CD14-positive monocyte (primary cell): Measurements from ENCODE around the gene RAPGEFL1. TPM values are rescaled to one million over a fixed set of nuclear protein-coding genes. Genes with fewer than 3 reads are reported as not detected.
A peak's percentile ranks its signal among the peaks of the same experiment; 100 is the strongest.

Source experiments
- DNase-seq, 3 donors: peaks; one replicate each; pipeline ENCODE4 v3.0.0-alpha.2; 2011 to 2022
- H2AFZ ChIP-seq: 2 replicates; pipeline ENCODE4 v1.6.0; 2012; ENCODE audit warnings: mild to moderate bottlenecking, low read depth, low read length, inconsistent platforms; ENCODE audit not compliant: insufficient read depth, poor library complexity, severe bottlenecking
- H3K27ac ChIP-seq, 2 donors: 1 replicate in 1 of 2; 2 replicates in 1 of 2; pipeline ENCODE4 v1.5.1; 2012 to 2013; ENCODE audit warnings: low read length in 2 of 2, control low read depth in 1 of 2, inconsistent platforms in 1 of 2, low read depth in 1 of 2, mild to moderate bottlenecking in 1 of 2
- H3K27me3 ChIP-seq, 2 donors: one replicate each; pipeline versions ENCODE4 v1.6.0 to v1.6.1; 2011 to 2013; ENCODE audit warnings: low read length in 2 of 2; ENCODE audit not compliant: control insufficient read depth in 2 of 2, insufficient read depth in 2 of 2
- H3K36me3 ChIP-seq, 2 donors: replicated peaks in 1 of 2; 1 replicate in 1 of 2; 2 replicates in 1 of 2; pipeline versions ENCODE4 v1.5.1 to v1.6.1; 2012 to 2013; ENCODE audit warnings: low read length in 2 of 2, control low read depth in 1 of 2, inconsistent platforms in 1 of 2, mild to moderate bottlenecking in 1 of 2; ENCODE audit not compliant: insufficient read depth in 2 of 2, control insufficient read depth in 1 of 2
- H3K4me1 ChIP-seq, 2 donors: 1 replicate in 1 of 2; 2 replicates in 1 of 2; pipeline versions ENCODE4 v1.5.1 to v1.6.1; 2012 to 2013; ENCODE audit warnings: low read length in 2 of 2, control low read depth in 1 of 2, inconsistent platforms in 1 of 2, mild to moderate bottlenecking in 1 of 2, moderate library complexity in 1 of 2; ENCODE audit not compliant: insufficient read depth in 2 of 2, control insufficient read depth in 1 of 2
- H3K4me2 ChIP-seq: replicated peaks from 2 replicates; pipeline ENCODE3; 2012; ENCODE audit warnings: low read length, moderate library complexity, mild to moderate bottlenecking; ENCODE audit not compliant: poor library complexity, severe bottlenecking; ENCODE audit errors: extremely low read depth
- H3K4me3 ChIP-seq, 3 experiments: fragments of 200-600 bp in 1 of 3; sonication (generic) in 1 of 3; replicated peaks in 1 of 3; 1 replicate in 2 of 3; 2 replicates in 1 of 3; pipeline ENCODE4 v1.5.1; 2011 to 2013; ENCODE audit warnings: low read length in 3 of 3, mild to moderate bottlenecking in 3 of 3, control low read depth in 2 of 3, low read depth in 2 of 3, inconsistent platforms in 1 of 3, moderate library complexity in 1 of 3
- H3K79me2 ChIP-seq: 2 replicates; pipeline ENCODE4 v1.6.0; 2012; ENCODE audit warnings: mild to moderate bottlenecking, control low read depth, inconsistent platforms, low read length, moderate library complexity; ENCODE audit not compliant: insufficient read depth
- H3K9ac ChIP-seq: 2 replicates; pipeline ENCODE4 v1.6.0; 2017; ENCODE audit warnings: low read length, mild to moderate bottlenecking; ENCODE audit not compliant: insufficient read depth, poor library complexity, severe bottlenecking
- H3K9me3 ChIP-seq, 2 donors: replicated peaks in 1 of 2; 1 replicate in 1 of 2; 2 replicates in 1 of 2; pipeline versions ENCODE4 v1.5.1 to v1.6.1; 2012 to 2013; ENCODE audit warnings: low read length in 2 of 2, control low read depth in 1 of 2; ENCODE audit not compliant: control insufficient read depth in 1 of 2, insufficient read depth in 1 of 2
- H4K20me1 ChIP-seq: 2 replicates; pipeline ENCODE4 v1.6.0; 2012; ENCODE audit warnings: mild to moderate bottlenecking, low read length, control low read depth, moderate library complexity; ENCODE audit not compliant: insufficient read depth
- H3K27ac Mint-ChIP-seq, 7 donors: one replicate each; pipeline ENCODE4 v1.8.0; 2020; ENCODE audit warnings: mild to moderate bottlenecking in 7 of 7, mixed read lengths in 7 of 7, moderate library complexity in 6 of 7, inconsistent platforms in 2 of 7
- H3K27me3 Mint-ChIP-seq, 3 donors: one replicate each; pipeline ENCODE4 v1.8.0; 2021 to 2022; ENCODE audit warnings: low read depth in 3 of 3, mild to moderate bottlenecking in 3 of 3, mixed read lengths in 3 of 3, moderate library complexity in 3 of 3, inconsistent platforms in 1 of 3
- H3K36me3 Mint-ChIP-seq, 2 donors: one replicate each; pipeline ENCODE4 v1.8.0; 2020; ENCODE audit warnings: mixed read lengths in 2 of 2, inconsistent platforms in 1 of 2, mild to moderate bottlenecking in 1 of 2
- H3K4me1 Mint-ChIP-seq: one replicate; pipeline ENCODE4 v1.8.0; 2020; ENCODE audit warnings: mild to moderate bottlenecking, mixed read lengths
- H3K4me3 Mint-ChIP-seq, 2 donors: one replicate each; pipeline ENCODE4 v1.8.0; 2020; ENCODE audit warnings: mild to moderate bottlenecking in 2 of 2, mixed read lengths in 2 of 2, moderate library complexity in 1 of 2
- H3K9me3 Mint-ChIP-seq, 7 donors: one replicate each; pipeline ENCODE4 v1.8.0; 2020 to 2022; ENCODE audit warnings: mixed read lengths in 7 of 7, mild to moderate bottlenecking in 6 of 7, moderate library complexity in 6 of 7, inconsistent platforms in 2 of 7
- CTCF ChIP-seq: fragments of 200-600 bp; IDR thresholded peaks from one replicate; pipeline ENCODE4 v1.8.0; 2022; ENCODE audit warnings: antibody characterized with exemption, mild to moderate bottlenecking
- WGBS: methylation state at CpG from one replicate; pipeline ENCODE4 v1.1.5; 2013; ENCODE audit warnings: missing lambda C conversion rate; ENCODE audit not compliant: insufficient coverage; 5-methylcytosine and 5-hydroxymethylcytosine counted together
- intact Hi-C, 2 donors: fragments of 100-400 bp; cut with micrococcal nuclease; formaldehyde crosslinking; loops; one replicate each; pipeline versions ENCODE4 v1.15.0 to v1.15.1; 2023
- polyA plus RNA-seq, 3 donors: library from polyadenylated mRNA; depleted of rRNA in 1 of 3; unstranded in 2 of 3; stranded (reverse) in 1 of 3; fragments of 300-500 nt in 2 of 3; fragments of >200 nt in 1 of 3; fragmentation: Illumina TruSeq in 2 of 3; gene quantifications; 1 replicate in 2 of 3; 2 replicates in 1 of 3; pipeline ENCODE4 v1.2.3, GENCODE V29; 2012 to 2021

RAPGEFL1 gene
- polyA plus RNA-seq, 3 donors = 0.09 to 6.1 (median 0.10) TPM

GRCh38 chr17:40188694-40189093 lies 11.4 kb downstream of the RAPGEFL1 start:
- no peak for TF ChIP-seq CTCF
- WGBS = 93% methylated on average over 6 of the region's 6 CpGs

GRCh38 chr17:40190197-40191021 lies 13.1 kb downstream of the RAPGEFL1 start:
- DNase-seq = no peak
- Histone ChIP-seq H3K79me2 (no peaks in the 10 kb centered on the region), H3K36me3 (no peaks in the 10 kb centered on the region), H3K9me3 (no peaks in the 10 kb centered on the region), H3K9ac (no peak overlapping the region), H3K27me3 (peaks cover 6 to 9% of the 10 kb centered on the region in 2 donors), H3K4me3 (peak overlapping the region in 1 of 3 experiments; percentile 82), H3K4me1 (peaks cover 16 to 31% of the 10 kb centered on the region in 2 donors), H3K27ac (no peak overlapping the region), H3K4me2 (peak overlapping the region; percentile 96), H2AFZ (peak overlapping the region; percentile 93), H4K20me1 (no peaks in the 10 kb centered on the region)
- peak overlapping the region; percentile 94 to 97 for H3K4me3 Mint-ChIP-seq
- H3K27me3 Mint-ChIP-seq = peaks cover 10 to 18% (median 15%) of the 10 kb centered on the region in 3 donors
- TF ChIP-seq CTCF = peak; percentile 61
- intact Hi-C loops = no loop called here
- 62% methylated on average over 5 of the region's 15 CpGs for WGBS
- peaks cover 9 to 11% of the 10 kb centered on the region in 2 donors for H3K36me3 Mint-ChIP-seq
- peaks cover 0 to 5% (median 0%) of the 10 kb centered on the region in 7 donors for H3K9me3 Mint-ChIP-seq
- H3K4me1 Mint-ChIP-seq = peaks cover 23% of the 10 kb centered on the region
- no peak overlapping the region for H3K27ac Mint-ChIP-seq

More at GRCh38 chr17:40188694-40189093, 11.4 kb downstream of the RAPGEFL1 start:
- Mint-ChIP-seq H3K27me3 (peaks cover 10 to 18% (median 15%) of the 10 kb centered on the region in 3 donors), H3K9me3 (peaks cover 0 to 2% (median 0%) of the 10 kb centered on the region in 7 donors), H3K4me1 (peaks cover 26% of the 10 kb centered on the region), H3K27ac (no peak overlapping the region), H3K36me3 (peaks cover 9 to 11% of the 10 kb centered on the region in 2 donors), H3K4me3 (no peak overlapping the region)
- H3K4me1 ChIP-seq = peaks cover 20 to 31% of the 10 kb centered on the region in 2 donors
- no peak overlapping the region for H2AFZ ChIP-seq
- no peaks in the 10 kb centered on the region for H3K79me2 ChIP-seq
- H3K9me3 ChIP-seq = no peaks in the 10 kb centered on the region
- H3K27me3 ChIP-seq = peaks cover 6 to 9% of the 10 kb centered on the region in 2 donors
- H3K36me3 ChIP-seq = no peaks in the 10 kb centered on the region
- no peak overlapping the region for H3K27ac ChIP-seq
- H3K4me2 ChIP-seq = no peak overlapping the region
- no peak for DNase-seq
- intact Hi-C loops = no loop called here
- H3K4me3 ChIP-seq = no peak overlapping the region
- no peak overlapping the region for H3K9ac ChIP-seq
- H4K20me1 ChIP-seq = no peaks in the 10 kb centered on the region
